Measurements from ENCODE around the gene TTLL11.
"Not testable (repeated sequence)": the region's sequence is repeated elsewhere in the genome, so short reads cannot be mapped to it uniquely, and the experiment has no call there.

Gene TTLL11

DNA sequence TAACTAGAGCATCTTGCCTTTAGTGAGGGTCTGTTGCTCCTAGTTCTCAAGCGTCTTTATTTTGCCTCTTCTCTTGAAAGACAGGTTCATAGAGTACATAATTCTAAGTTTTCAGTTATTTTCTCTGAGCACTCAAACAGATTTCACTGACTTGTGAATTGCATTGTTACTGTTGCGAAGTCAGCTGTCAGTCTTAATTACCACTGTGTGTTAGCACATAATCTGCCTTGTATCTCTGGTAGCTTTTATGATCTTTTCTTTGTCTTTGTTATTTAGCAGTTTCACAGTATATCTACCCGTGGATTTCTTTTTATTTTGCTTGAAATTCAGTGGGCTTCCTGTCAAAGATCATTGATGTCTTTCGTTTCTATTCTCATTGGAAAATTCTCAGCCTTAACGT, 192.9 kb downstream of the TTLL11 start:
- TF ChIP-seq, protein P1, sequence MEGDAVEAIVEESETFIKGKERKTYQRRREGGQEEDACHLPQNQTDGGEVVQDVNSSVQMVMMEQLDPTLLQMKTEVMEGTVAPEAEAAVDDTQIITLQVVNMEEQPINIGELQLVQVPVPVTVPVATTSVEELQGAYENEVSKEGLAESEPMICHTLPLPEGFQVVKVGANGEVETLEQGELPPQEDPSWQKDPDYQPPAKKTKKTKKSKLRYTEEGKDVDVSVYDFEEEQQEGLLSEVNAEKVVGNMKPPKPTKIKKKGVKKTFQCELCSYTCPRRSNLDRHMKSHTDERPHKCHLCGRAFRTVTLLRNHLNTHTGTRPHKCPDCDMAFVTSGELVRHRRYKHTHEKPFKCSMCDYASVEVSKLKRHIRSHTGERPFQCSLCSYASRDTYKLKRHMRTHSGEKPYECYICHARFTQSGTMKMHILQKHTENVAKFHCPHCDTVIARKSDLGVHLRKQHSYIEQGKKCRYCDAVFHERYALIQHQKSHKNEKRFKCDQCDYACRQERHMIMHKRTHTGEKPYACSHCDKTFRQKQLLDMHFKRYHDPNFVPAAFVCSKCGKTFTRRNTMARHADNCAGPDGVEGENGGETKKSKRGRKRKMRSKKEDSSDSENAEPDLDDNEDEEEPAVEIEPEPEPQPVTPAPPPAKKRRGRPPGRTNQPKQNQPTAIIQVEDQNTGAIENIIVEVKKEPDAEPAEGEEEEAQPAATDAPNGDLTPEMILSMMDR (IDR thresholded peaks at IDR 0.05; ENCODE audit: extremely low read depth, missing control alignments) = no peak
- DNase-seq (ENCODE audit: low spot score) = no peak

DNA sequence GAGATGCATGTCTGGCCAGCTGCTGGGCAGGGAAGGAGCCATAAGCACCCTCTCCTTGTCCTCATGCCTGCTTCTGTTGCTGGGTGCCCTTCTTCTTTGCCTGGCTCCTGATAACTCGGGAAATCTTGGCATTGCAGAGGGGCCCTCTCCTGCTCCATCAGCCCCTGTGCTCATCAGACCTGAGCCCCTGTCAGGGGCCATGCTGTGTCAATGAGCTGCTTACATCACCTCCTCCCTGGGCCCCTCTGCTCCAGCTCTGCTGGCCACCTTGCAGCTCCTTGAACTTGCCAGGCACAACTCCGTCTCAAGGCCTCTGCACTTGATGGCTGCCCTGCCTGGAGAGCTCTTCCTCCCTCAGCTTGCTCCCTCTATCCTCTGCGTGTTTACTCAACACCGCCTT, 194.3 kb downstream of the TTLL11 start:
- no peak for DNase-seq (ENCODE audit: low spot score)
- TF ChIP-seq, protein P1 (IDR thresholded peaks at IDR 0.05; ENCODE audit: extremely low read depth, missing control alignments) = no peak

DNA sequence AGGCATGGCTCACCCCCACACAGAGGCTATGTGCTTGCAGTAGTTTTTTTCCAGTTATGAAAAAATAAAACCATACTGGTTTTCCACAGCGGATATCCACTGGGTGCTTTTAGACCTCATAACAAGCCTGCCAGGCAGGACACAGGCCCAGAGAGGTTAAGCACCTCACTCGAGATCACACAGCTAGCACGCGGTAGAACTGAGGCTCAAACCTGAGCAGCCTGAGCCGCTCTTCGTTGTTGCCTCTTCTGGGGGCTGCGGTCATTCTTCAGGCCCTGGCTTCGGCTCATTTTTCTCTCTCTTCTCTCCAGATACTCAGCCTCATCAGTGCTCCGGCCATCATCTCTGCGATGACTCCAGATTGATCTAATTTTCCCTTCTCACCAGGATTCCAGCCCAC, 196.0 kb downstream of the TTLL11 start:
- DNase-seq (ENCODE audit: low spot score) = no peak
- TF ChIP-seq, protein P1 (IDR thresholded peaks at IDR 0.05; ENCODE audit: extremely low read depth, missing control alignments) = no peak

DNA sequence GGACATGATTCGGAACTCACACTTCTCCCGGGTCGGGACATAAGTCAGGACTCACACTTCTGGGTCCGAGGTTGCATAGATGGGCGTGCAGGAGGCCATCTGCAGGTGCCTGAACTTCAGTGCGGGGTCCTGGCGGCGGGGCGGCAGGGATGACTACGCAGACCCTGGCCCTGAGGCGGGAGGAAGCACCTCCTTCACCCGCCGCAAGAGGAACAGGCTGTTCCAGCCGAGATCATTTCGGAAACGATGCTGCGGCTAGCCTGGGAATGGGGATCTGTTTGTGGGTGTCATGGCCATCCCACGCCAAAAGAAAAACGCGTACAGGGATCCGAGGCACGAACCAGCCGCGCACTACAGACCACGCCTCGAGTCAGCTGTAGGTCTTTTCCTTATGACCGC, 196.6 kb downstream of the TTLL11 start:
- no peak for DNase-seq (ENCODE audit: low spot score)
- TF ChIP-seq, protein P1 (IDR thresholded peaks at IDR 0.05; ENCODE audit: extremely low read depth, missing control alignments) = no peak

DNA sequence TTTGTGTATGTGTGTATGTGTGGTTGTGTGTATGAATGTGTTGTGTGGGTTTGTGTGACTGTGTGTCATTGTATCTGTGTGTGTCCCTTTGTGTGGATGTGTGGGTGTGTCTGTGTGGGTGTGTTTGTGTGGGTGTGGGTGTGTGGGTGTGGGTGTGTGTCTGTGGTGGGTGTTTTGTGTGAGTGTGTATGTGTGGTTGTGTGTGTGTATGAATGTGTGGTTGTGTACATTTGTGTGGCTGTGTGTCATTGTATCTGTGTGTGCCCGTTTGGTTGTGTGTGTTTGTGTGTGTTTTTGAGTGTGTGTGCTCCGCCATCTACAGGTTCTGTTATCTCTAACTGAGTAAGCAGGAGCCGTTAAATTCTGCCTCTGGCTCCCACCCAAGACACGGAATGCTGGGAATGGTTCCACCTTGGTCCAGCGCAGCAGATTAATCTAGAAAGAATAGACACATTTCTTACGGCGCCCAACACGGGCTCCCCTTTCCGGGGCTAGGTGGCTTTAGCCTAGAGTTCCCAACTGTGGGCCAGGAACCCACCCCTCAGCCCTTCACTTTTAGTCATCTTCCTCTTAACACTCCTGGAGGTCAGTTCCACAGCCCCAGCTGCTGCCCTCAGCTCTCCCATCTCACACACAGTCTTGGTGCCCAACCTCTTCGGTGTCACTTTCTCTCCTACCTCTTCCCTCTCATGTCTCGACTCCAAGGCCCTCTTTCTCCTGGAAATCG, 197.1 kb downstream of the TTLL11 start:
- DNase-seq (ENCODE audit: low spot score) = no peak

DNA sequence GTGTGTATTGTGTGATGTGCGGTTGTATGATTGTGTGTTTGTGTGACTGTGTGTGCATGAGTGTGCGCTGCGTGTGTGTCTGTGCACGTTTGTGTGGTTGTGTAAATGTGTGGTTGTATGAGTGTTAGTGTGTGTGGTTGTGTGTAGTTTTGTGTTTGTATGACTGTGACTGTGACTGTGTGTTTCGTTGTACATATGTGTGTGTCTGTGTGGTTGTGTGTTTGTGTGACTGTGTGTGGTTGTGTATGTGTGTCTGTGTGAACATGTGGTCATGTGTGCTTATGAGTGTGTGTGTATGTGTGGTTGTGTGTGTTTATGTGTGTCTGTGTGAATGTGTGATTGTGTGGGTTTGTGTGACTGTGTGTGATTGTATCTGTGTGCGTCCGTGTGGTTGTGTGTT, 197.8 kb downstream of the TTLL11 start:
- no peak for DNase-seq (ENCODE audit: low spot score)
- TF ChIP-seq, protein P1 (IDR thresholded peaks at IDR 0.05; ENCODE audit: extremely low read depth, missing control alignments) = no peak

More for the DNA sequence above, 197.1 kb downstream of the TTLL11 start:
- TF ChIP-seq, protein P1 (IDR thresholded peaks at IDR 0.05; ENCODE audit: extremely low read depth, missing control alignments) = no peak

DNA sequence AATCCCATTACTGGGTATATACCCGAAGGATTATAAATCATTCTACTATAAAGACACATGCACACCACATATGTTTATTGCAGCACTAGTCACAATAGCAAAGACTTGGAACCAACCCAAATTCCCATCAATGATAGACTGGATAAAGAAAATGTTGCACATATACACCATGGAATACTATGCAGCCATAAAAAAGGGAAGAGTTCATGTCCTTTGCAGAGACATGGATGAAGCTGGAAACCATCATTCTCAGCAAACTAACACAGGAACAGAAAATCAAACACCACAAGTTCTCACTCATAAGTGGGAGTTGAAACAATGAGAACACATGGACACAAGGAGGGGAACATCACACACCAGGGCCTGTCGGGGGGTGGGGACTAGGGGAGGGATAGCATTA, 198.7 kb downstream of the TTLL11 start:
- not testable (repeated sequence) for DNase-seq (ENCODE audit: low spot score)

DNA sequence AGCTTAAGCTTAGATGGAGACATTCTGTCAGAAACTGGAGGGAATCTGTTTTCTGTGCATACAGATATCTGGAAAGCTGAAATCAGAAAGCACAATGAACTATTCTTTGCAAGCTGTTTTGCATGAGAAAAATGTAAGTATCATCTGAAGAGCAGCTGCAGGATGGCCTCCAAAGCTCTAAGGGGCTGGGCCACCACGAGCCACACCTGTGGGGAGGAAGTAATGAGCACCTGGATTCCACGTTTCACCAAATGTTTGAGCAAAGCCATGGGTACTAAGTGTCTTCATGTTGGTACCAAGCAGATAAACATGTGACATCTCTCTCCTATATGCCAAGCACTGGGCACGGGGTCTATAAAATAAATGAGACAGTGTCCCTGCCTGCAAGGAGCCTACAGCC, 199.3 kb downstream of the TTLL11 start:
- no peak for DNase-seq (ENCODE audit: low spot score)
- TF ChIP-seq, protein P1 (IDR thresholded peaks at IDR 0.05; ENCODE audit: extremely low read depth, missing control alignments) = no peak
